HG03571 (cell line): ENCODE results near the gene TPD52L2.
"Not testable (repeated sequence)": the region's sequence is repeated elsewhere in the genome, so short reads cannot be mapped to it uniquely, and the experiment has no call there.

Experiments
- ATAC-seq: cut with Tn5 transposase; IDR thresholded peaks from one replicate; pipeline ENCODE4 v1.9.1; 2021; ENCODE audit not compliant: unreplicated experiment

TPD52L2 gene

GRCh38 chr20:63835021-63835858, 29.8 kb upstream of the TPD52L2 start:
- no peak for ATAC-seq

DNA sequence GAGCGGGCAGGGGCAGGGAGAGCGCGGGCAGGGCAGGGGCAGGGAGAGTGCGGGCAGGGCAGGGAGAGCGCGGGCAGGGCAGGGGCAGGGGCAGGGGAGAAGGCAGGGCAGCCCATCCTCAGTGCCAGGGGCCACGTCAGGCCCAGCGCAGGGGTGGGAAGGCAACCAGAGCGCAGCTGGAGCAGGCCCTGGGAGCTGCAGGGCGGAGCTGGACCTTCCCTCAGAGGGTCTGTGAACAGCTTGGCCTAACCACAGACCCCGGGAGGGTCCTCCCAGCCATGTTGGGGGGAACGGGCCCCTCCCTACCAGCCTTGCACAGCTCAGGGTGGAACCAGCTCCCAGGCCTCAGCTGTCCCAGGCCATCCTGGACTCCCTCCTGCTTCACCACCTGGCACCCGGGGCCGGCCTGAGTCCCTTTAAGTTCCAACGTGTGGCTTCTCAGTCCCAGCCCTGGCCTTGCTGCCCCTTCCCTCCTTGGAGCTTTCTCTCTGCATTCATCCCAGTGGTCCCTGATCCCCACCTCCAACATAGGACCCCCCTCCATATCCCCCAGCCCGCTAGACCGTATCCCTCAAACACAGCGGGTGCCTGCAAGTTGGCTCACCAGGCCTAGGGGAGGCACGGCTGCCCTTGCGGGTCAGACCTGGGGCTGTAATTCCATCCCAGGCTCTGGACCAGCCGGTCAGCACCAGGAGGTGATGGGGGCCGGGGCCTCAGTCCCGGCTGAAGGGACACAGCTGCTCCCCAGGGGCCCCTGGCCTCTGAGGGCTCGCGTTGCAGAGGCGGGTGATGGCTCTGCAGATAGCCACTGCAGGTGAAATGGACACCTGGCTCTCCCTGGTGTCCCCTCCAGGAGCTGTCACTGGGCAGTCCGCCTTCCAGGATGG, 28.4 kb upstream of the TPD52L2 start:
- no peak for ATAC-seq

DNA sequence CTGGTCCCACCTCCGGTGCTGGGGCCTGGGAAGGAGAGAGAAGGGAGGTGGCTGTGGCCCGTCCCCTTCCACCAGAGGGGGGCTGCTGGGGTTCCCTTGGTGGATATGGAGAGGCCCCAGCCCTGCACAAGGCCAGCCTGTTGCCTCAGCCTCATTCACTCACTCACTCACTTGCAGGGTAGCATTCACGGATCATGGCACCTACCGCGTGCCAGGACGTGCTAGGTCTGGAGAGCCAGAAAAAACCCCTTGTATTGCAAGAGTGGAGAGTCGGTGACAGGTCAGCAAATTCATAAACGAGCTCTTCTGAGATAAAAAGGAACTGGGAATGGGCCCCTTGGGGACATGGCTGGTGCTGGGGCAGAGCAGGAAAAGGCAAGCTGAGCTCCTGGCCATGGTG, 27.6 kb upstream of the TPD52L2 start:
- ATAC-seq, result no peak

- ATAC-seq, result no peak
These were observed 25.4 kb upstream of the TPD52L2 start for GRCh38 chr20:63839620-63840019.

GRCh38 chr20:63840405-63840828, 24.7 kb upstream of the TPD52L2 start:
- ATAC-seq, result no peak

DNA sequence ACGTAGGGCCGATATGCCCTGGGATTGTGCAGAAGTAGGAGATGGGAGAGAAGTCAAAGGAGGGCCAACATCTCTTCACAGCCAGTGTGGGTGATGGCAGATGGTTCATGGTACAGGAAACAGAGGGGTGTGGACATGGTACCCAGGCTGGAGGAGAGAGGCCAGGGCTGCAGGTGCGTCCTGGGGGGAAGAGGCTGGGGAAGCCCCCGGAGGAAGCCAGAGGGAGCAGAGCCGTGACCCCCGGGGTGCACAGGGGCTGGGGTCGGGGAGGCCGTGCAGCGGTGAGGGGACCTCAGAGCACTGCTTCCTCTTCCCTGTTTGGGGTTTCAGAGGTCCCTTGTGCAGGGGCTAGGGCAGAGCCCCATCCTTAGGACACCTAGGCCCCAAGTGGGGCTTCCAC, 22.8 kb upstream of the TPD52L2 start:
- ATAC-seq, result no peak

DNA sequence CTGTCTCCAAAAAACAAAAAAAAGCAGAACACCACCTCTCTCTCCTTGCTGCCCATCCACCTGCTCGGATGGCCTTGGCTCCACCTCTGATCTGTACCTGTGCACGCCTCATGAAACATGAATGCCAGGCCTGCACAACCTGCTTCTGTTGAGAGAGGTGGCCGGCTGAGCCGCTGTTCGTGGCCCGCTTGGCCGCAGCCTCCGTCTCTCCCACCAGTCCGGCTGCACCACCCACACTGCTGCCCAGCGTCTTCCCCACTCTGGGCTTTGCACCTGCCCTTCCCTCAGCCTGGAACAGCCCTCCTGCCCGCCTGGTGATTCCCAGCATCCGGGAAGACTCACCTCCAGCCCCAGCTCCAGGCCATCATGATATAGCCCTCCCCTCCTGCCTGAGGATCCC, 21.8 kb upstream of the TPD52L2 start:
- no peak for ATAC-seq

DNA sequence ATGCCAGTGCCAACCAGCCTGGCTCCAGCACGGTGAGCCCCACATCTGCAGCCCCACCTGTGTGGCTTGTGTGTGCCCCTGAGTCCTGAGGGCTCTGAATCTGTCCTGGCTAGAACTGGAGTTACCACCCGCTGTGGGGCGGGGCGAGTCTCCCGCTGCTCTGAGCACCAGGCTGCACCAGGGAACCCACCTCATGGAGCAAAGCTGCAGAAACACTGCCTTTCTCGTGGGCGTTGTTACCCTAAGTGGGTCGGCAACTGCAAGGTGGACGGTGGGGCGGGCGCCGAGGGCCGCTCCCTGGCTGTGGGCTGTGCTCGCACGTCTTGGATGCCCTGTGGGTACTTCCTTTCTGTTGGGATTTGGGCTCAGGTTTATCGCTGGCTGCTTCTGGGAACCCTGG, 21.3 kb upstream of the TPD52L2 start:
- no peak for ATAC-seq

DNA sequence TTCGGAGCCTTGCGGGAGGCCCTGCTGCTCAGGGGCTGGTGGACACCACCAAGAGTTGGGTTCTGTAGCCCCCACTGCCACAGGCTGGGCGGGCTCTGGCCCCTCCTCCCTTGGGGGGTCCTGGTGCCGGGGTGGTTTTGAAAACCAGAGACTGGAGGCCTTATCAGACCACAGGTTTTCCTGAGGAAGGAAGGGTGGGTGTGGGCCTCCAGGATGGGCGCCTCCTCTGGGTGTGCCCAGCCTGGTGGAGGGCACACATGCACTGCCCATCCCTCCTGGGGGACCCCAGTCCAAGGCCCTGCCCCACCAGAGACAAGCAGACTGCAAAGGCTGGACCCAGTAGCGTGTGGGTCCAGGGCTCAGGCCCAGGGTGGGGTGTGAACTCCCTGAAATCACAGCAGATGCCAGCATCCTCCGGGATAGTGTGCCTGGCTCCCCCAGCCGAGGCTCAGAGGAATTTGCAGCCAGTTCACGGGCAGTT, 20.5 kb upstream of the TPD52L2 start:
- ATAC-seq, result no peak

DNA sequence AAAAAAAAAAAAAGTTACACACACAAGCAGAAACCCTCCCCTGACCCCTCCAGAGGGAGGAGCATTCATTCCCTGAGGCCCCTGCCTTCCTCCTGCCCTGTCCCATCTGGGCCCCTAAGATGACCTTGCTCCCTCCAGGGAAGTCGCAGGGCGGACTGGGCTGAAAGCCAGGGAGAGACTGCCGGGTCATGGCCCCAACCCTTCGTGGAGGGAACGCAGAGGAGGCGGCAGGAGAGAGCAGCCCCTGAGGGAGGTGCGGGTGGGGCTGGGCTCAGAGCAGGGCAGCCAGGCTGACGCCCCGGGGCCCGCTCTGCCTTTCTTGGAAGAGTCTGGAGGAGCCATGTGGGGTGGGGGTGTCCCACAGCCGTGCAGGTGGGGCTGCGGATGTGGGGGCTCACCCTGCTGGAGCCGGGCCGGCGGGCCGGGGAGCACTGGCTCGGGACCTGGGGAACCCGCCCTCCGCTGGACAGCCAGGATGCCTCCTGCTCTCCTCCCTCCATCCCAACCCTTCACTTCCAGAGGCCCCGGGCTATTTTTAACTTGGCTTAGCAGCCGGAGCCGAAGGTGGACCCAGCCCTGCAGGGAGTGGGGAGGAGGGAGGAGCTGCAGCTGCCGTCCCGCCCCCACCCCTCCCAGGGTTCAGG, 18.8 kb upstream of the TPD52L2 start:
- ATAC-seq, result no peak

DNA sequence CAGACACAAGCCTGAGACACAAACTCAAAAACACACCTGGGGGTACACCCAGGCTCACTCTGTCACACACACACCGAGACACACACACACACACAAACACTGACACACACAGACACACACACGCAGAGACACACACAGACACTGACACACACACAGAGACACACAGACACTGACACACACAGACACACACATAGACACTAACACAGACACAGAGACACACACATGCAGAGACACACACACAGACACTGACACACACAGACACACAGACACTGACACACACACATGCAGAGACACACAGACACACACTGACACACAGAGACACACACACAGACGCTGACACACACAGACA, 18.2 kb upstream of the TPD52L2 start:
- no peak for ATAC-seq

- no peak for ATAC-seq
These were observed 17.6 kb upstream of the TPD52L2 start for GRCh38 chr20:63847237-63848002.

DNA sequence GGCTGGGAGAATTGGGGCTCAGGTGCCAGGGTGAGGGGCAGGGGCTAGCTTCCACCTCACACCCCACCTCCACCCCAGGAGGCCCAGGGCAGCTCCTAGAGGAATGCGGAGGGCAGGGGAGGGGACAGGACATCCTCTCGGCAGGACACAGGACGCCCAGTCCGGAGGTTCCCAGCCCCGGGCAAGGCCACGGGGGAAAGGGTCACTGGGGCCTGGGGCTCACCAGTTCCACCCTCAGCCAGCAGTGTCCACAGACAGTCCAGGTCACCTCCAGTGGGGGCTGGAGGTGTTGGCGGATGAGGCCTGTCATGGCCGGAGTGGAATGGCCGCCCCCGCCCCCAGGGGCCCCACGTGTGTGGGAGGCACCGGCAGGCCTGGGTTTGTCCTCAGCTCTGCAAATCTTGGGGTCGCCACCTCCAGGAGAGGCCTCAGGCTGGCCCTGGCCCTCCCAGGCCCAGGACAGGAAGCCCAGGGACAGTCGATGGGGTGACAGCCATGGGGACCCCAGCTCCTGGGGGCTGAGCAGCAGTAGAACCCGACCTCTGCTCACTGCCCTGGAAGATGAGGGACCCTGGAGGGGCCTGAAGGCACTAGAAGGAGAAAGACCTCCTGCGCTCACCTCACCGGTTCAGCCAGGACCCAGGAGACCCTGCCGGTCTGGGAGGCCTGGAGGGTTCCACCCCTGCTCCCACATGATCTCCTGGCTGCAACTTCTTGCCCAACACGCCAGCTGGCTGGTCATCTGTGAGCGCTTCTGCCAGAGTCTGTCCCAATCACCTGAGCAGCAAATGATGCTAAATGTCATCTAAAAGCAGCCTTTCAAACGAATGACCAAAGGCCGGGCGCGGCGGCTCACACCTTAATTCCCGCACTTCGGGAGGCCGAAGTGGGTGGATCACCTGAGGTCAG, 16.8 kb upstream of the TPD52L2 start:
- no peak for ATAC-seq

DNA sequence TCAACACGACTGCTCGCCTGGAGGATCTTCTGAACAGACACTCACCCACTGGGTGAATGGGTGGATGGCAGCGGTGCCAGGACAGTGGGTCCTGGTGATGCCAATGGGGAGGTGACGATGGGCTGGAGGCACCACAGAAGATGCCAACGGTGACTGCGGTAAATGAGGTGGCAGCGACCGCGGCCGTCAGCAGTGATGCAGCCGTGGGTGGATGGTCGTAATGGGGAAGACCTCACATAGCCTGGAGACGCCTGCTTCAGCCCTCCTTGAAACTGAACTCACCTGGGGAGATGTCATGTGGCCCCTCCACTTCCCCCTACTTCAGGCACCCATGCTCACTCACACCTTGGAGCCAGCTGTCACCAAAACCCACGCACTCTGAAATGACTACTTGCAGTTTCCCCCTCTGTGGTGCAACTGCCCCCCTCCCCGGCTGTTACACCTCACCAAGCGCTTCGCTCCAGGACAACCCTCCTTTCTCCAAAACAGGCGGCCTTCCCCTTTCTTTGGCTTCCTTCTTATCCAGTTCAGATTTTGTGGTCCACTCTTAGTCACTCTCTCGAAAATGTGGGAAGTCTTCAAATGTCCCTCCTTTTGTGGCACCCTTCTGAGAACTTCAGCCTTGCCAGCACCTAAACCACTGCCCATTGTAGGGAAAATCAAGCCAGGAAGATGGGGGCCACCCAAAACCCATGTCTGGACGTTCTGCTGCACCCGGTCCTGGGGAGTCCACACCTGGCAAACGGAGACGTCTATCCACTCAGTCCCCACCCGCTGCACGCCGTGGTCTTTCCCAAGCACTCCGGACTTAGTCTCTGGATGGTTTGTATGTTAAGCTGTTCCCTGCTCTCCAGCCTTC, 14.2 kb upstream of the TPD52L2 start:
- ATAC-seq, result peak; percentile 58

DNA sequence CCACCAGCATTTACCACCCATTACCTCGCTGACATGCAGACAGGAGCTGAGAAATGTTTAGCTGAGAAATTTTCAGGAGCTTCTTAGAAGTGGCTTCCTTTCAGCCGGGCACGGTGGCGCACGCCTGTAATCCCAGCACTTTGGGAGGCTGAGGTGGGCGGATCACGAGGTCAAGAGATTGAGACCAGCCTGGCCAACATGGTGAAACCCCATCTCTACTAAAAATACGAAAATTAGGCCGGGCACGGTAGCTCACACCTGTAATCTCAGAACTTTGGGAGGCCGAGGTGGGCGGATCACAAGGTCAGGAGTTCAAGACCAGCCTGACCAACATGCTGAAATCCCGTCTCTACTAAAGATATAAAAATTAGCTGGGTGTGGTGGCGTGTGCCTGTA, 13.5 kb upstream of the TPD52L2 start:
- ATAC-seq, result not testable (repeated sequence)

- not testable (repeated sequence) for ATAC-seq
These were observed 11.4 kb upstream of the TPD52L2 start for GRCh38 chr20:63853733-63854068.

DNA sequence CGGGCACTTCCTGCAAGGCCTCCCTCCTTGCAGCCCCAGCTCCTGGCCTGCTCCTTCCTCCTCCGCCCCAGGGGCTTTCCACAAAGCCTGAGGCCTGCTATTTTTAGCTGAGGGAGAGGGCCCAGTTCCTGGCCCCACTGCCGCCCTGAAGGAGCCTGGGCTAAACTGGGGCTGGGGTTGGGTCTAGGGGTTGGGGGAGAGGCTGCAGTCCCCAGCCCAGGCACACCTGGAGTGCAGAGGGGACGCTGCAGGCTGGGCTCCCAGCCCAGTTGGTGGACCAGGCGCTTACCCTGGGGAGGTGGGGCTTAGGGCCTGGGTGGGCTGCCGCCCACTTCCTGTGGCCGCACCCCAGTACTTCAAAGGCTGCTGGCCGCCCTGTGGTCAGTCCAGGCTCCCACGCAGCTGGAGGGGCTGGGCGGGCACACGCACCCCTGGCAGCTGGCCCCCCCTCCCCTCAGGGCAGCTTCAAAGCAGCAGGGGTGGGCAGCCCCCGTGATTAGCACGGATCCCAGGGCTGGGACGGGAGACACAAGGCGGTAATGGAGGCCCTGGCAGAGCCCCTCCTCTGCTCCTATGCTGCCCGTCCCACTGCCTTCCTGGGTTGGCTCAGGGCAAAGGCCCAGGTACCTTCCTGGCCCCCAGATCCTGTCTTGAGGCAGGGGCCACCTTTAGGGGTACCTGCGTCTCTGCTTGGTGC, 10.9 kb upstream of the TPD52L2 start:
- ATAC-seq, result no peak

DNA sequence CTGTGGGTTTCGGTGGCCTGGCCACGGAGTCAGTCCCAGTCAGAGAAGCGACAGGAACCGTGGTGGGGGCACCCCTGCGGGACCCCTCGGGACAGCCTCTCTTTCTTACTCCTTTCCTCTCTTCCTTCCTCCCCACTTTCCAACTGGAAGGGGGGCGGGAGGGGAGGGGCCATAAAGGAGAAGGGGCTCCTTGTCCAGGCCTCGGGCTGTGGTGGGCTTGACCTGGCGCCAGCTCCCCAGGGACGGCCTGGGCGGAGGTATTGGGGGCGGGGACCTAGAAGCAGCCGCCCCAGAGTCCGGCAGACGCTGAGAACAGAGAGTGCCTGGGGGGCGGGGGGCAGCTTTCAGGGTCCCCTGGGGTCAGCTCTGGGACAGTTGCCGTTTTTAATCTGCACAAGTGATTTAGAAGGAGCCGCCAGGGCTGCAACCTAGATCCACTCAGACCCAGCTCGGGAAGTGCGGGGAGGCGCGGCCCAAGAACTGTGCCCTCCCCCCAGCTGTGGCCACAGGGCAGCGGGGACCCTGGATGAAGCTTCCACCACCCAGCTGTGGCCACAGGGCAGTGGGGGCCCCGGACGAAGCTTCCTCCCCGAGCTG, 10.2 kb upstream of the TPD52L2 start:
- no peak for ATAC-seq
